ENCODE data around the gene IL6R.
"Not testable (repeated sequence)": the region's sequence is repeated elsewhere in the genome, so short reads cannot be mapped to it uniquely, and the experiment has no call there.

The IL6R gene

GRCh38 chr1:154478639-154479038 lies 73.5 kb downstream of the IL6R start:
- DNase-seq (ENCODE audit: low read depth in 2 of 2, low spot score in 1 of 2): no peak

GRCh38 chr1:154479764-154480421 lies 74.8 kb downstream of the IL6R start:
- DNase-seq (ENCODE audit: low read depth in 2 of 2, low spot score in 1 of 2): peak; percentile 26 to 32

GRCh38 chr1:154481053-154481452 lies 75.9 kb downstream of the IL6R start:
- DNase-seq (ENCODE audit: low read depth in 2 of 2, low spot score in 1 of 2): no peak

GRCh38 chr1:154483941-154484803 lies 79.0 kb downstream of the IL6R start:
- DNase-seq (ENCODE audit: low read depth in 2 of 2, low spot score in 1 of 2): no peak

GRCh38 chr1:154485106-154485505 lies 80.0 kb downstream of the IL6R start:
- DNase-seq (ENCODE audit: low read depth in 2 of 2, low spot score in 1 of 2): no peak

GRCh38 chr1:154485910-154486496 lies 80.9 kb downstream of the IL6R start:
- no peak for DNase-seq (ENCODE audit: low read depth in 2 of 2, low spot score in 1 of 2)

GRCh38 chr1:154486756-154487155 lies 81.6 kb downstream of the IL6R start:
- not testable (repeated sequence) for DNase-seq (ENCODE audit: low read depth in 2 of 2, low spot score in 1 of 2)

GRCh38 chr1:154488922-154489321 lies 83.8 kb downstream of the IL6R start:
- DNase-seq (ENCODE audit: low read depth in 2 of 2, low spot score in 1 of 2): no peak

GRCh38 chr1:154489695-154490274 lies 84.6 kb downstream of the IL6R start:
- no peak for DNase-seq (ENCODE audit: low read depth in 2 of 2, low spot score in 1 of 2)

GRCh38 chr1:154490317-154490716 lies 85.2 kb downstream of the IL6R start:
- DNase-seq (ENCODE audit: low read depth in 2 of 2, low spot score in 1 of 2): no peak

- DNase-seq (ENCODE audit: low read depth in 2 of 2, low spot score in 1 of 2): no peak
Measured at GRCh38 chr1:154492115-154492514, 87.0 kb downstream of the IL6R start.

- no peak for DNase-seq (ENCODE audit: low read depth in 2 of 2, low spot score in 1 of 2)
Measured at GRCh38 chr1:154493276-154493675, 88.1 kb downstream of the IL6R start.

- DNase-seq (ENCODE audit: low read depth in 2 of 2, low spot score in 1 of 2): no peak
Measured at GRCh38 chr1:154495496-154496273, 90.5 kb downstream of the IL6R start.

- DNase-seq (ENCODE audit: low read depth in 2 of 2, low spot score in 1 of 2): no peak
Measured at GRCh38 chr1:154496383-154496782, 91.2 kb downstream of the IL6R start.

- DNase-seq (ENCODE audit: low read depth in 2 of 2, low spot score in 1 of 2): no peak
Measured at GRCh38 chr1:154497026-154497806, 92.1 kb downstream of the IL6R start.

- no peak for DNase-seq (ENCODE audit: low read depth in 2 of 2, low spot score in 1 of 2)
Measured at GRCh38 chr1:154499446-154499845, 94.3 kb downstream of the IL6R start.

- DNase-seq (ENCODE audit: low read depth in 2 of 2, low spot score in 1 of 2): no peak
Measured at GRCh38 chr1:154500533-154500932, 95.4 kb downstream of the IL6R start.

GRCh38 chr1:154501423-154502065 lies 96.4 kb downstream of the IL6R start:
- DNase-seq (ENCODE audit: low read depth in 2 of 2, low spot score in 1 of 2): no peak

- DNase-seq (ENCODE audit: low read depth in 2 of 2, low spot score in 1 of 2): no peak
Measured at GRCh38 chr1:154502066-154502743, 97.1 kb downstream of the IL6R start, which contains the start of the genes SHE and TDRD10. TSS of gene SHE (minus strand) at chr1:154502412. CDS start at chr1:154502026, 386 bp downstream. TSS of gene TDRD10 (plus strand) at chr1:154502219. CDS start at chr1:154506904, 4,685 bp downstream.
